Activated CD4-positive, alpha-beta T cell treated with anti-CD3 and anti-CD28 coated beads for 48 hours (primary cell): ENCODE results near the gene PLEKHN1.
"Not testable (repeated sequence)": the region's sequence is repeated elsewhere in the genome, so short reads cannot be mapped to it uniquely, and the experiment has no call there.

Experiments
- DNase-seq: peaks from one replicate; pipeline ENCODE4 v3.0.0-alpha.2; 2020

PLEKHN1 gene

GRCh38 chr1:942864-943533 is 23.3 kb upstream of the PLEKHN1 start:
- no peak for DNase-seq

DNA sequence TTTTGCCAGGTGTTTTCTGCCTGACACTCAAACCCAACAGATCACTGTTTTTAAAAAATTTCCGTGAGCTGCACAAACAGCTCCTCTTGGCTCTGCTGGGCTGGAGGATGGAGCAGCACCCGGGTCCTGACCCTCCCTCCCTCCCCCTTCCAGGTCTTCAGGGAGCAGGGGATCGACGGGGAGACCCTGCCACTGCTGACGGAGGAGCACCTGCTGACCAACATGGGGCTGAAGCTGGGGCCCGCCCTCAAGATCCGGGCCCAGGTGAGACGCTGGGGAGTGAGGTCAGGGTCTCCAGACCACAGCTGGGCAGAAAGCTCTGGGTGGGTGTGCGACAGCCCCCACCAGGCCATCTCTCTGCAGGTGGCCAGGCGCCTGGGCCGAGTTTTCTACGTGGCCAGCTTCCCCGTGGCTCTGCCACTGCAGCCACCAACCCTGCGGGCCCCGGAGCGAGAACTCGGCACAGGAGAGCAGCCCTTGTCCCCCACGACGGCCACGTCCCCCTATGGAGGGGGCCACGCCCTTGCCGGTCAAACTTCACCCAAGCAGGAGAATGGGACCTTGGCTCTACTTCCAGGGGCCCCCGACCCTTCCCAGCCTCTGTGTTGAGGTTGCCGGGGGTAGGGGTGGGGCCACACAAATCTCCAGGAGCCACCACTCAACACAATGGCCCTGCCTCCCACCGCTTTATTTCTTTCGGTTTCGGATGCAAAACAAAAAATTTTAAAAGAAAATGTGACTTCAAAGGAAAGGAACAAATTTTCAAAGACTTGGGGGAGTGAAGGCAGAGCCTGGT is 22.5 kb upstream of the PLEKHN1 start:
- no peak for DNase-seq

- DNase-seq: no peak
Observed at GRCh38 chr1:944341-945325, 21.6 kb upstream of the PLEKHN1 start.

- no peak for DNase-seq
Observed at GRCh38 chr1:945688-946556, 20.4 kb upstream of the PLEKHN1 start.

DNA sequence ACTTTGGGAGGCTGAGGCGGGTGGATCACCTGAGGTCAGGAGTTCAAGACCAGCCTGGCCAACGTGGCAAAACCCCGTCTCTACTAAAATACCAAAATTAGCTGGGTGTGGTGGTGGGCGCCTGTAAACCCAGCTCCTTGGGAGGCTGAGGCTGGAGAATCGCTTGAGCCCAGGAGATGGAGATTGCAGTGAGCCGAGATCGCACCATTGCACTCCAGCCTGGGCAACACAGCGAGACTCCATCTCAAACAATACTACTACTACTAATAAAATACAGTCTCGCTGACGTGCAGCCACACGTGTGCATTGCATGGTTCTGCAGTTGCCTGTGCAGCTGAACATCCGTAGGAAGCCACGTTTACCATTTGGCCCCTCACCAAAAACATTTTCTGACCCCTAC is 19.5 kb upstream of the PLEKHN1 start:
- not testable (repeated sequence) for DNase-seq

DNA sequence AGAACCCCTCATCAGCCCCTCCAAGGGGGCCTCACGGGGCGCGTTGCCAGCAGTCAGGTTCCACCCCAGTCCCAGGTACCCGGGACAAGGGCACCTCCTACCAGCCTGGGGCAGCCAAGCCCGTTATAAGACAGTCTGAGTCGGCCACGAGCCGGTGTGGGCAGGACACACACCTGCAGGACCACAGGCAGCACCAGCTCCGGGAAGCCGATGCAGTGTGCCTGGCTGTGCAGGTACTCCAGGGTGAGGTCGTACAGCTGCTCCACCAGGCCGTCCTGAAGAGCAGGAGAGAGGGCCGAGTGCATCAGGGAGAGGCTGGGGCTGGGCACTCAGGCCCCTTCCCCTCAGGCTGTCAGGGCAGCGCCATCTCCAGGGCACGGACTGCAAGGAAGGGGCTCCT is 18.3 kb upstream of the PLEKHN1 start:
- no peak for DNase-seq

- DNase-seq: no peak
Observed at GRCh38 chr1:950268-950667, 16.0 kb upstream of the PLEKHN1 start.

DNA sequence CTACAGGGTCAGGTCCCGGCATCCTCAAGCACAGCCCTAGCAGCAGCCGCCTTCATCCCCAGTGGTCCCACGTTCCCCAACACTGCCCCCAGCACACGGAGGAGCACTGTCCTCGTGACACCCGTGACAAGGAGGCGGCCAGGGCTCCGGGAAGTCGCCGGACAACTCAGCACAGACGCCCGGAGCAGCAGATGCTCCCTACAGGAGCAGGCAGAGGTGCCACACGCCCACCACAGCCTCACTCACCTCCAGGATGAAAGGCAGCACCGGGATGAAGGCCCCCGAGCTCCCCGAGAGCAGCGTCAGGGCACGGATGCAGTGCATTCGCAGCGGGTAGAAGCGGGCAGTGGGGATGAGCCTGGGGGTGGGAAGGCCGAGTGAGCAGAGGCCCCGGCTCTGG is 15.4 kb upstream of the PLEKHN1 start:
- DNase-seq: no peak

DNA sequence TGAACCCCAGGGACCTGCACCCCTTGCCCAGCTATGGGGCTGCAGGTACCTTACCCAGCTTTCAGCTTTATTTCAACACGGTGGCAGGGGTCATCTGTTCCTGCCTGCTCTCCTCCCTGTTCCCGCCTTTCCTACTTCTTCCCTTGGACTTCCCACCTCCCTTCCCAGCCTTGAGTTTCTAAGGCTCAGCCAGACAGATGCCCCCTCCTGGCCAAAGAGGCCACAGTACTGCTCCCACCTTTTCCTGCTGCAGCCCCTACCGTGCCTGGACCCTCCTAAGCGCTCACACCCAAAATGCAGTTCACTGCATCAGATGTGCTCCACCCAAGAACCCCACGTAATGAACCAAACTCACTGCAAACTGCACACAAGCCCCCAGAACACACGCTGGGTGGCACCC is 14.9 kb upstream of the PLEKHN1 start:
- no peak for DNase-seq

DNA sequence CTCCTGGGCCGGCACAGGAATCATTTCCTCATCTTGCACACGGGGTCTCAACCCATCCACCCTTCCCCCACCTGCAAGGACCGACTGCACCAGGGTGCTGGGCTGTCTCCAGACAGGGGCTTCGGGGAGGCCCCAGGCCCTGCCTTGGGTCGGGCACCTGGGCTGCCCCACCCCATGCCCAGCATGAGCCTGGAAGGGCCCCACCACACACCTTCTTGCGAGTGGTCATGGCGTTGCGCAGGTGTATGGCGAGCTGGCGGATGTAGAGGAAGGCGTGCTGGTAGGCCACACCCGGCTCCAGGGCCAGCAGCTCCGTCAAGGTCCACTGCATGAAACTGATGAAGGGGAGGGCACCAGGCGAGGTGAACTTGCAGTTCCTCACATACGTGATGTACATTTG is 14.1 kb upstream of the PLEKHN1 start:
- no peak for DNase-seq

GRCh38 chr1:952603-953002 is 13.7 kb upstream of the PLEKHN1 start:
- no peak for DNase-seq

DNA sequence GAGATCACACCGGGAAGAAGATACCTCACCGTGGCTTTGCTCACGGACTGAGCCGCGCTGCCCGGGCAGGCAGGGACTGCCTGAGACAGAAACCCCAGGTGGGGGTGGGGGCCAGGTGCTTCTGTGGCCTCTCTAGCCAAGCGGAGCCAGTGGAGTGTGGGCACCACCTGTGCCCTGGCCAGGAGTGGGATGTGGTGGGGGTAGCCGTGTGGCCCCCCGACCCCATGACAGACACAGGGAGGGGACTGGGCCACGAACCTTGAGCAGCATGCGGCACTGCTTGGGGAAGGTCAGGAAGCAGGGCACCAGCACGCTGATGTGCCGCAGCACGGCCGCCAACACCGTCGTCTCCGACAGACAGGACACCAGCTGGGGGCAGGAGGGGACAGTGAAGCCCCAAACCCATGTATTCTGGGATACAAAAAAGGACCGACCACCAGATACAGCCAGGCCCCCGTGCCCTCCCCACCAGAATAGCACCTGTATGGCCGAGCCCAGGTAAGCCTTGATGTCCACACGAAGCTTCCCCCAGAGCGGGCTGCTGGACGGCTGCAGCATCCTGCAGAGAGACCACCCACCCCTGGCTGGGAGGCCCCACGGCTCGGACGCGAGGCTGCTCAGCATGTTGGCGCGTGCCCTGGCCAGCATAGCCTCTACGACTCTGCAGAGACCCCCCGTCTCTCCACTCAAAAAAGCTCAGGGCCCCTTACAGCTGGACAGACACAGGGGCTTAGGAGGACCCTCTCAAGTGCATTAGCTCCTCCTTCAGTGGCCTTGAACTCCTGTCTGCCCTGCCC is 12.6 kb upstream of the PLEKHN1 start:
- DNase-seq: no peak

GRCh38 chr1:954927-955326 is 11.4 kb upstream of the PLEKHN1 start:
- DNase-seq: no peak

GRCh38 chr1:955474-955873 is 10.8 kb upstream of the PLEKHN1 start:
- no peak for DNase-seq

DNA sequence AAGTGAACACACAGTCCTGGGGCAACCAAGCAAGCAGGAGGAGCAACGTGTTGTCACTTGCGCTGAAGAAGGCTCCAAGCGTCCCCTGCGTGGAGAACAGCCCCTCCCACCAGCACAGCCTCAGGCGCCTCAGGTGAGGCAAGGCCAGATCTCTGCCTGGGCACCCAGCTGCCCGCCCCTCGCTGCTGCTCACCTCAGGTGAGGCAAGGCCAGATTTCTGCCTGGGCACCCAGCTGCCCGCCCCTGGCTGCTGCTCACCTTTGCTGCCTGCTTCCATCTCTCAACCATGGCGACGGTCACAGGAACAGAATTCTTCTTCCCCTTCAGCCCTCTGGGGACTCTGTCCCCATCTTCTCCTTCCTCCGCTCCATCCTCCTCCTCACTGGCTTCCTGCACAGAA is 9.6 kb upstream of the PLEKHN1 start:
- no peak for DNase-seq

DNA sequence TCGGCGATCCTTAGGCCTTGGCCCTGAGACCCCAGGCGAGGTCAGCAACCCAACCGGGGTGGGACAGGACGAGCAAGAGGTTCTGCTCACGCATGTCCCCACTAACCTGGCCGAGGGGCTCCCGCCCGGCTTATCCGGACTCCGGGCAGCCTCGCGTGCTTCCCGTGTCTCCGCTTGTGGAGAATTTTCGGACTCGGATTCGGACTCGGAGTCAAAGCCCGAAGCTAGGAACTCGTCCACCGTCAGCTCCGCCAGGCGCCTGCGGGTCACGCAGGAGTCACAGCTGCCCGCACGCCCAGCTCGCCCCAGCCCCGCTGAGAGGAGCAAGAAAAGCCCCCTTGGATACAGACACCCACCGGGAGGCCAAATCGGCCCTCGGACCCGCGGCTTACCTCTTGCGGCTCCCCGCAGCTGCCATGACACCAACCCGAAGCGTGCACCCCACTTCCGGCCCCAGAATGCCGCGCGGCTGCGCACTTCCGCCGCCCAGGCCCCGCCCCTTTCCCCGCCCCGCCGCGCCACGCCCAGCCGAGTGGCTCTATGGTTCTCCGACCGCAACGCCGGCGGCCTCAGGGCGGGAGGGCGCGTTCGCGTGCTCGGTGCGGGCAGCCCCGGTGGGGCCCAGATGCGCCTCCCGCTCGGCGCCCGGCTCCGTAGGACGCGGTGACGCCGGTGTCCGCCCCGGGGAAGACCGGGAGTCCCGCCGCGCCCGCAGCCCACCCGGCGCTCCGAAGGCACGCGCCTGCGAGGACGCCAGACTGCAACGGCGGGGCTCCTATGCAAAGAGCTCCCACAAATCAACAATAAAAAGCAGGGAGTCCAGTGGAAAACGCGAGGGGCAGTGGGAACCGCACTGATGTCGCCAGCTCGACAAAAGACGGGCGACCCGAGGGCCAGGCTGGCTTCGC is 7.2 kb upstream of the PLEKHN1 start, which contains the start of gene NOC2L:
Gene NOC2L (minus strand): TSS at position 434 of the 908 bp plus-strand sequence. CDS start 16 bp downstream, at position 418.
- peak; percentile 97 for DNase-seq

- no peak for DNase-seq
Observed at GRCh38 chr1:959731-960362, 6.4 kb upstream of the PLEKHN1 start.

DNA sequence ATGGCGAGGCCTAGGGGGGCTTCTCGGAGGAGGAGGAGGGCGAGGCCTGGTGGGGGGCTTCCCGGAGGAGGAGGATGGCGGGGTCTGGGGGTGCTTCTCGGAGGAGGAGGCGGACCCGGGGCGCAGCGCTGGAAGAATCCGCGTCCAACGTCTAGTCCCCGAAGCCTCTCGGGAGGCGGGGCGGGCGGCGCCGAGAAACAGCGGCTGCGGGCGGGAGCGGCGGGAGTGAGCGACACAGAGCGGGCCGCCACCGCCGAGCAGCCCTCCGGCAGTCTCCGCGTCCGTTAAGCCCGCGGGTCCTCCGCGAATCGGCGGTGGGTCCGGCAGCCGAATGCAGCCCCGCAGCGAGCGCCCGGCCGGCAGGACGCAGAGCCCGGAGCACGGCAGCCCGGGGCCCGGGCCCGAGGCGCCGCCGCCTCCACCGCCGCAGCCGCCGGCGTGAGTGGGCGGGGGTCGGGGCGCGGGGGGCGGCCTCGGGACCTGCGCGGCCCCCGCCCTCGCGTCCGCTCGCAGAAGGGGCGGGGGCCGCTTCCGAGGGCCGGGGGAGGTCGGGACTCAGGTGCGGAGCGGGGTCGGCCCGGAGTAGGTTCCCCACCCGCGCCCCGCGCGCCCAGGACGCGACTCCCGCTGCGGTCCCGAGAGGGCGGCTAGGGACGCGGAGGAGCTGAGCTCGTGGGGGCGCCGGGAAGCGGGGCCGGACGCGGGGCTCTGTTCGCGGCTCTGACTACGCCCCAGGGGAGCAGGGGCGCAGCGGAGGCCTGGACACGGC is 5.7 kb upstream of the PLEKHN1 start, which contains the start of gene KLHL17:
Gene KLHL17 (plus strand): TSS at position 222 of the 769 bp plus-strand sequence. CDS start 110 bp downstream, at position 332.
- DNase-seq: peak; percentile 90
